GM18505 (cell line): ENCODE data around the gene LAMP1.
"Not testable (repeated sequence)": the region's sequence is repeated elsewhere in the genome, so short reads cannot be mapped to it uniquely, and the experiment has no call there.

Experiments
- ATAC-seq: cut with Tn5 transposase; IDR thresholded peaks from one replicate; pipeline ENCODE4 v1.9.1; 2021; ENCODE audit not compliant: unreplicated experiment
- POLR2A ChIP-seq: IDR thresholded peaks from 4 replicates; pipeline ENCODE4 v1.6.1; 2011; ENCODE audit warnings: borderline replicate concordance; ENCODE audit not compliant: insufficient read depth, insufficient read length; ENCODE audit errors: extremely low read depth

The LAMP1 gene

GRCh38 chr13:113280126-113280525 lies 16.9 kb upstream of the LAMP1 start:
- no peak for TF ChIP-seq POLR2A
- ATAC-seq, result no peak

- ATAC-seq, result no peak
- no peak for TF ChIP-seq POLR2A
Observed at GRCh38 chr13:113283904-113284303, 13.1 kb upstream of the LAMP1 start.

GRCh38 chr13:113288880-113289279 lies 8.2 kb upstream of the LAMP1 start:
- no peak for ATAC-seq
- no peak for TF ChIP-seq POLR2A

- no peak for ATAC-seq
- no peak for TF ChIP-seq POLR2A
Observed at GRCh38 chr13:113291129-113291528, 5.9 kb upstream of the LAMP1 start.

DNA sequence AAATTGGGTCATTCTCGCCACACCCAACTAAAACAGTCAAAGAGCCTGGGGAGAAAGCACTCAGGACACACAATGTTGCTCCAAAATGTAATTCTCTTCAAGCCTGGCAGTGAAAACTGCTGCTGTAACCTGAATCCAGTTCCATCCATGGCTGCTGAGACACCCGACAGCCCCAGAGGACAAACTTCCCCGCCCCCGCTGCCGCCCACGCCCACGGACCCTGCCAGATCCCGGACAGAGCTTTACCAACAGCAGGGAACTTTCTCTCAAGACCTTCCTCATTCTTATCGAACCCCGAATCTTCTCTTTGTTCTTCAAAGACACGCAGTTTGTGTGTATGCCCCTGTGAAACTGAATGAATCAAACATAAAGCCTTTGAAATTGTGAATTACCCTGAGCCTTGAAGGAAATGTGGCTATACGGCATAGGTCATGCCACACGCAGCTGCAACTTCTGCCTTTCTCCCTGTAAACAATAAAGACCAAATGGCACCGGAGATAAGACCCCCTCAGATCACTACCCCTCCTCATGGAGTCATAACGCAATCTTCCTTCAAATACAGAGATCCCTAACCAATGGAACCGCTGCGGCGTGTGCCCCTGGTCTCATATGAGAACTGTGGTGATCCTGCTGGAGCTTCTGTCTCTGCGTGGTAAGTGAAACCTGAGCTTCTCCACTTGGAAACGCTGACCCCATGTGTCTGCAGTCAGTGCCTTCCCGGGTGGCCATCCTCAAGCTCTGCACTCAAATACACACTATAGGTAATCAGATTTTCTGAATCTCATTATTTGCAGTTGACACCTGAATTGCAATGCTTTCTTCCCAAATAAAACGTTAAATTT lies 4.8 kb upstream of the LAMP1 start:
- no peak for ATAC-seq
- TF ChIP-seq POLR2A, result no peak

DNA sequence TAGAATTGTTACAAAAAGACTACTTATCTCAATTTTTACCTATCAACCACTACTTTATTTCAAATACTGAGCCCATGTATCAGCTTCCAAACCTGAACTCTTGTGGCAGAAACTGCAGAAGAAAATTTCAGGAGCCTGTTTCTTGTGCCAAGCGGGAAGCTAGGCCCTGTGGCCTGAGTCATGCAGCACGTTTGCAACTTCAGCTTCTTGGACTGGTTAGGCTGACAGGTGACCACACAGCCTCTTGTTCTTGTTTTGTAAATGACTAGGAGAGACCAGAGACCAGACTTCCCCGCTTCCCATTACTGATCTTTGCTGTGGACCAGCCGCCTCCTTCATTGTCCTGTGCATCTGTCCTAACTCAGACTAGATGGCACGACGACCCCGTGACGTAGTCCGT lies 3.4 kb upstream of the LAMP1 start:
- no peak for ATAC-seq
- TF ChIP-seq POLR2A, result no peak

DNA sequence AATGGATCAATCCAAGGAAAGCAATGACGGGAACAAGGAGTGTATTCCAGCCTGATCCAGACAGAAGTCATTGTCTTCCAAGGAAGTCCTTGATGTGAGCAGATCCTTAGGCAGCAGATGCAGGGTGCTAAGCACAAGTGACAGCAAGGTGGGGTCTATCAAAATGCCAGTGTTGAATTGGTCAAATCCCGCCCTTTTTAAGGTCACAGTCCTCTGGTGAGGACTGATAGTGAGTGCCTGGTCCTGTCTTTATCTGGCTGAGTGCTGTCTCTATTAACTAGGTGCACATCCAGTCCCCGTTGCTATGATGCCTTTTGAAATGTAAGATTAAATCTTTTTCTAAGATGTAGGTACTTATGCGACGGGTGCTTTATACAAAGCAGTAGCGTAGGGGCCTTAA lies 1.3 kb upstream of the LAMP1 start:
- no peak for TF ChIP-seq POLR2A
- ATAC-seq, result no peak

DNA sequence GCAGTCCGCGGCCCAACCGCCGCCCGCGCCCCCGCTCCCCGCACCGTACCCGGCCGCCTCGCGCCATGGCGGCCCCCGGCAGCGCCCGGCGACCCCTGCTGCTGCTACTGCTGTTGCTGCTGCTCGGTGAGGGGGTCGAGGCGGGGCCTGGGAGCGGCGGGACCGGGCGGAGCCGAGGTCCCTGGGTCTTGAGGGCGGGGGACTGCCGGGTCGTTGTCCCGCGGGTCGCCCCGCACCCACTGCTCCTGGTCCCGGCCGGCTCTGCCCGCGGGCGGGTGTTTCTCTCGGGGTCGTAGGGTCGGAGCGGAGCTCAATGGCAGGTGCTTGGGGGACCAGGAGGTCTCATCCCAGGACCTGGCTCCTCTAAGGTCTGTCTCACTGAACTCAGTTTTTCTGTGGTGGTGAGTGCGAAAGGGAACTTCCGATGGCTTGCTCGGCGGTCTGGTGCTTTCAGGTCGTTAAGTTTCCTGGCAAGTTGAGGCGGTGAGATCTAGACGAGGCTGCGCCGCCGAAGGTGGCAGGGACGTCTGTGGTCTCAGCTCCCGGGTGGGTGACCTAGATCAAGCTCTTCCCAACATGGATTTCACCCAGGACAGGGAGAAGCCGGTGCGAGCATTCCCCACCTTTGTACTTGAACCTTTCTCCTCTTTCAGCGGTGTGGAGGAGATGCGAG lies 467 bp downstream of the LAMP1 start:
- TF ChIP-seq POLR2A, result peak; percentile 37
- peak; percentile 26 for ATAC-seq

DNA sequence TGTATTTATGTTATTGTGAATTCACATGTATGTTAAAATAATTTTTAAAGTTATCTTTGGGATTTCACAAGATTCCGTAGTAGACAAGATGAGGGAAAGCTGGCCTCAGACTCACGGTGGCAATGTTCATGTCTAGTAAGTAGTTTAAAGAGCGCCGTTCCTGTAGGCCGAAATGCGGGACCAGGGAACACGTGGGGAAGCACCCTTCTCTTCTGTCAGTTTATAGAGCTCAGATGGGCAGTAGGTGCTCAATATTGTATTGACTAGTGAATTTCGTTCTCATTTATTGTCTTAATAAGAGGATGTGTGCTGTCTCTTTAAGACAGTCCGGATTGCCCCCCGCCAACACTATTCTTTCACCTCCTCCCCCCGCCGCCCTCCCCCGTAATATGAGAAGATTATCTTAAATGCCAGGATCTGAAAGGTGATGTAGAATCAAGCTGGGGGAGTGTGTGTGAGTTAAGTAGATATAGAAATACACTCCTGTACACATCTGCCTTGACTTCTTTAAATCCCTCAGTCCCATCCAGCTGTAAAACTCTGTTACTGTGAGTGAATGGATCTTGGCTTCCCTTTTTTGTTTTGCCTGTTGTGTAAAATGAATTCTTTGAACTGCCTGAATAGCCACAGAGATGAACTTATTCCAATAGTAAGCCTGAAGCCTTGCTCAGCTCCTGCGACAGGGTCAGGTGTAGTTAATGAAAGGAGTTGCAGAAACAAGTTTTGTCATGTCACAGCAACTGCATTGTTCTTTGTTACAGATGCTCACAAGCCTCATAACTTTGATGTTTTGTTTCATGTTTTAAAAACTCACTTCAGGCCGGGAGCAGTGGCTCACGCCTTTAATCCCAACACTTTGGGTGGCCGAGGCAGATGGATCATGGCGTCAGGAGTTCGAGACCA lies 1.3 kb downstream of the LAMP1 start:
- no peak for ATAC-seq
- TF ChIP-seq POLR2A, result no peak

DNA sequence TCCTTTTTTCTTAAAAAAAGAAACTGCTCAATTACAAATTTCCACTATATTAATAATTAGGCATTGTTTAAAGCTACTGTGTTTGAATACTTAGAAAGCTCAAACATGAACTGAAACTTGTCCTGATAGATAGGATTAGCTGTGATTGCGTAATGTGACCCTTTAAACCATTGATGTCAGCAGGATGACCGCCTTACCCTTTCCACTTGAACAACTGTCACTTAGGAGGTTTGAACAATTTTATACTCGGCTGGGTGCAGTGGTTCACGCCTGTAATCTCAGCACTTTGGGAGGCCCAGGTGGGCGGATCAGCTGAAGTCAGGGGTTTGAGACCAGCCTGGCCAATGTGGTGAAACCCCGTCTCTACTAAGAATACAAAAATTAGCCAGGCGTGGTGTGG lies 2.9 kb downstream of the LAMP1 start:
- TF ChIP-seq POLR2A, result no peak
- no peak for ATAC-seq

GRCh38 chr13:113302986-113303385 lies 5.9 kb downstream of the LAMP1 start:
- TF ChIP-seq POLR2A, result no peak
- no peak for ATAC-seq

- no peak for ATAC-seq
- TF ChIP-seq POLR2A, result no peak
Observed at GRCh38 chr13:113304121-113304520, 7.1 kb downstream of the LAMP1 start.

DNA sequence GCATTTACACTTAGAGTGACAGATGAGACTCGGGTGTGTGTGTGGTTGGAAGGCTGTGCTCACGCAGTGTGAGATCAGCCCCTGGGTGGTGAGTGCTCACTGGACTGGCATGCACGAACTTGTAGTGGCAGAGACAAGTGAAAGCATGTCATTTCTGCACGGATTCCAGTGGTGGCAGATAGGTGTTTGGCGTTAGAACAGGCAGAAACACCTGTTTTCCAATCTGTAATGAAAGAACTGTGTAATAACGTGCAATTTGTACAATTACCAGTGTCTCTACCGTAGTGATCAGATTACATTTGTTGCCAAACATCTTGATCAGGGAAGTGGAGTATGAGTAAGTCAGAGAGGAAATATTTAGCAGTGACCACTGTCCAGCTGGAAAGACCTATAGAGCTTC lies 8.2 kb downstream of the LAMP1 start:
- no peak for TF ChIP-seq POLR2A
- ATAC-seq, result no peak

- no peak for TF ChIP-seq POLR2A
- ATAC-seq, result no peak
Observed at GRCh38 chr13:113307491-113307890, 10.5 kb downstream of the LAMP1 start.

- no peak for TF ChIP-seq POLR2A
- ATAC-seq, result no peak
Observed at GRCh38 chr13:113309473-113309872, 12.4 kb downstream of the LAMP1 start.

GRCh38 chr13:113314112-113314511 lies 17.1 kb downstream of the LAMP1 start:
- not testable (repeated sequence) for ATAC-seq

DNA sequence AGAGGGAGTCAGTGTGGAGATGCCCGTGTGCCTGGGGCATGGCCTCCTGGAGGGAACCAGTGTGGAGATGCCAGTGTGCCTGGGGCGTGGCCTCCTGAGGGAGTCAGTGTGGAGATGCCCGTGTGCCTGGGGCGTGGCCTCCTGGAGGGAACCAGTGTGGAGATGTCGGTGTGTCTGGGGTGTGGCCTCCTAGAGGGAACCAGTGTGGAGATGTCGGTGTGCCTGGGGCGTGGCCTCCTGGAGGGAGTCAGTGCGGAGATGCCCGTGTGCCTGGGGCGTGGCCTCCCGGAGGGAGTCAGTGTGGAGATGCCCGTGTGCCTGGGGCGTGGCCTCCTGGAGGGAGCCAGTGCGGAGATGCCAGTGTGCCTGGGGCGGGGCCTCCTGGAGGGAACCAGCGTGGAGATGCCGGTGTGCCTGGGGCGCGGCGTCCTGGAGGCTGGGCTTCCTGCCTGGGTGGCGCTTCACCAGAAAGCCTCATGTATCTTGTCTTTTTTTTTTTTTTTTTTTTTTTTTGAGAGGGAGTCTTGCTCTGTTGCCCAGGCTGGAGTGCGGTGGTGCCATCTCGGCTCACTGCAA lies 17.9 kb downstream of the LAMP1 start:
- not testable (repeated sequence) for ATAC-seq
